NOMO-1 treated with dmso at 0.1 percent for 144 hours (cell line): ENCODE results near the gene YDJC.
"Not testable (repeated sequence)": the region's sequence is repeated elsewhere in the genome, so short reads cannot be mapped to it uniquely, and the experiment has no call there.

Experiments used
- DNase-seq: peaks from one replicate; lab custom pipeline; 2025; ENCODE audit not compliant: unreplicated experiment; lab: John Stamatoyannopoulos, UW

YDJC gene

GRCh38 chr22:21611210-21611977, 18.4 kb downstream of the YDJC start:
- no peak for DNase-seq

- not testable (repeated sequence) for DNase-seq
These were observed 20.2 kb downstream of the YDJC start for GRCh38 chr22:21609556-21610157.

GRCh38 chr22:21606775-21607174, 23.0 kb downstream of the YDJC start:
- DNase-seq = no peak

- no peak for DNase-seq
These were observed 23.8 kb downstream of the YDJC start for GRCh38 chr22:21605887-21606564.

- DNase-seq = no peak
These were observed 25.8 kb downstream of the YDJC start for GRCh38 chr22:21603973-21604372.

- no peak for DNase-seq
These were observed 27.2 kb downstream of the YDJC start for GRCh38 chr22:21602579-21602978.

- no peak for DNase-seq
These were observed 30.5 kb downstream of the YDJC start for GRCh38 chr22:21599053-21599893.

GRCh38 chr22:21598302-21598701, 31.5 kb downstream of the YDJC start:
- no peak for DNase-seq

GRCh38 chr22:21596356-21597135, 33.3 kb downstream of the YDJC start:
- DNase-seq = not testable (repeated sequence)

- no peak for DNase-seq
These were observed 34.9 kb downstream of the YDJC start for GRCh38 chr22:21594865-21595452.

GRCh38 chr22:21593406-21594232, 36.2 kb downstream of the YDJC start:
- DNase-seq = no peak

GRCh38 chr22:21592422-21592821, 37.4 kb downstream of the YDJC start:
- no peak for DNase-seq

- DNase-seq = no peak
These were observed 38.1 kb downstream of the YDJC start for GRCh38 chr22:21591695-21592094.

GRCh38 chr22:21590809-21591641, 38.8 kb downstream of the YDJC start:
- no peak for DNase-seq

- DNase-seq = no peak
These were observed 40.4 kb downstream of the YDJC start for GRCh38 chr22:21589396-21589795.

GRCh38 chr22:21587803-21588611, 41.8 kb downstream of the YDJC start:
- DNase-seq = no peak

GRCh38 chr22:21585389-21585788, 44.4 kb downstream of the YDJC start:
- DNase-seq = no peak
